HEK293 (cell line): ENCODE measurements around the gene FFAR1.

ENCODE experiments used
- CTCF ChIA-PET: fragments of 350-600 bp; formaldehyde crosslinking; extraction: SDS; loops from one replicate; lab custom pipeline; 2021; ENCODE audit warnings: antibody characterized with exemption; lab: Yijun Ruan, JAX
- POLR2A ChIA-PET: fragments of 300-600 bp; formaldehyde crosslinking; extraction: SDS; loops from one replicate; lab custom pipeline; 2020; ENCODE audit warnings: antibody characterized with exemption, inconsistent platforms; lab: Yijun Ruan, JAX
- H3K27ac ChIP-seq: fragments of 200-500 bp; sonication (Bioruptor generic); 2 replicates; pipeline ENCODE4 v1.5.1; 2014; ENCODE audit warnings: low read depth, low read length, control low read depth, inconsistent platforms; ENCODE audit errors: extremely low read depth
- H3K36me3 ChIP-seq, 2 experiments: fragments of 200-500 bp in 1 of 2; sonication (Bioruptor generic) in 1 of 2; 1 replicate in 1 of 2; 2 replicates in 1 of 2; pipeline ENCODE4 v1.5.1; 2014 to 2017; ENCODE audit warnings: inconsistent platforms in 2 of 2, low read length in 2 of 2; ENCODE audit not compliant: control insufficient read depth in 2 of 2, insufficient read depth in 1 of 2
- H3K4me1 ChIP-seq: fragments of 200-500 bp; sonication (Bioruptor generic); 2 replicates; pipeline ENCODE4 v1.5.1; 2014; ENCODE audit warnings: mild to moderate bottlenecking, low read length, inconsistent platforms; ENCODE audit not compliant: control insufficient read depth, insufficient read depth
- H3K4me3 ChIP-seq: 2 replicates; pipeline ENCODE4 v1.5.1; 2011; ENCODE audit warnings: low read depth, mild to moderate bottlenecking, control low read depth, low read length, moderate library complexity
- H3K9me3 ChIP-seq: fragments of 200-500 bp; sonication (Bioruptor generic); 2 replicates; pipeline ENCODE4 v1.5.1; 2014; ENCODE audit warnings: low read depth, low read length, inconsistent platforms; ENCODE audit not compliant: control insufficient read depth, insufficient read depth
- EGR2 ChIP-seq: fragments of 450-650 bp; formaldehyde crosslinking; IDR thresholded peaks from 2 replicates; pipeline ENCODE4 v1.5.1; 2016; ENCODE audit warnings: low read depth, missing biosample characterization, missing genetic modification characterization
- GFI1B ChIP-seq: fragments of 450-650 bp; formaldehyde crosslinking; IDR thresholded peaks from 2 replicates; pipeline ENCODE4 v1.5.1; 2016; ENCODE audit warnings: missing biosample characterization, missing genetic modification characterization
- KLF8 ChIP-seq: fragments of 450-650 bp; formaldehyde crosslinking; IDR thresholded peaks from 2 replicates; pipeline ENCODE4 v1.5.1; 2016; ENCODE audit warnings: missing biosample characterization, missing genetic modification characterization
- KLF9 ChIP-seq: fragments of 450-650 bp; formaldehyde crosslinking; IDR thresholded peaks from 2 replicates; pipeline ENCODE4 v1.5.1; 2016; ENCODE audit warnings: missing biosample characterization, missing genetic modification characterization, low read depth
- MYNN ChIP-seq: fragments of 450-650 bp; formaldehyde crosslinking; IDR thresholded peaks from 2 replicates; pipeline ENCODE4 v1.5.1; 2016; ENCODE audit warnings: missing biosample characterization, missing genetic modification characterization, borderline replicate concordance
- PRDM10 ChIP-seq: fragments of 450-650 bp; formaldehyde crosslinking; IDR thresholded peaks from 2 replicates; pipeline ENCODE4 v1.5.1; 2016; ENCODE audit warnings: missing biosample characterization, missing genetic modification characterization
- PRDM4 ChIP-seq: fragments of 450-650 bp; formaldehyde crosslinking; IDR thresholded peaks from 2 replicates; pipeline ENCODE4 v1.5.1; 2017; ENCODE audit warnings: missing biosample characterization, missing genetic modification characterization
- PRDM6 ChIP-seq: fragments of 450-650 bp; formaldehyde crosslinking; IDR thresholded peaks from 2 replicates; pipeline ENCODE4 v1.5.1; 2017; ENCODE audit warnings: missing biosample characterization, missing genetic modification characterization
- TCF7L2 ChIP-seq: IDR thresholded peaks from 2 replicates; pipeline ENCODE4 v1.6.1; 2011; ENCODE audit warnings: low read depth, mild to moderate bottlenecking, inconsistent platforms, low read length, moderate library complexity, borderline replicate concordance
- YY1 ChIP-seq: fragments of 450-650 bp; formaldehyde crosslinking; IDR thresholded peaks from 2 replicates; pipeline ENCODE4 v1.5.1; 2018; ENCODE audit warnings: missing biosample characterization, missing genetic modification characterization
- ZBTB6 ChIP-seq: fragments of 450-650 bp; formaldehyde crosslinking; IDR thresholded peaks from 2 replicates; pipeline ENCODE4 v1.5.1; 2017; ENCODE audit warnings: missing biosample characterization, missing genetic modification characterization
- ZNF211 ChIP-seq: fragments of 450-650 bp; formaldehyde crosslinking; IDR thresholded peaks from 2 replicates; pipeline ENCODE4 v1.5.1; 2016; ENCODE audit warnings: low read depth, missing biosample characterization, missing genetic modification characterization
- ZNF248 ChIP-seq: fragments of 450-650 bp; formaldehyde crosslinking; IDR thresholded peaks from 2 replicates; pipeline ENCODE4 v1.5.1; 2017; ENCODE audit warnings: missing biosample characterization, missing genetic modification characterization
- ZNF280D ChIP-seq: fragments of 450-650 bp; formaldehyde crosslinking; IDR thresholded peaks from 2 replicates; pipeline ENCODE4 v1.5.1; 2016; ENCODE audit warnings: missing biosample characterization, missing genetic modification characterization
- ZNF302 ChIP-seq: fragments of 450-650 bp; formaldehyde crosslinking; IDR thresholded peaks from 2 replicates; pipeline ENCODE4 v1.5.1; 2016; ENCODE audit warnings: missing biosample characterization, missing genetic modification characterization, low read depth
- ZNF558 ChIP-seq: fragments of 450-650 bp; formaldehyde crosslinking; IDR thresholded peaks from 2 replicates; pipeline ENCODE4 v1.5.1; 2016; ENCODE audit warnings: missing biosample characterization, missing genetic modification characterization
- ZNF580 ChIP-seq: fragments of 450-650 bp; formaldehyde crosslinking; IDR thresholded peaks from 2 replicates; pipeline ENCODE4 v1.5.1; 2016; ENCODE audit warnings: missing biosample characterization, missing genetic modification characterization
- ZNF585B ChIP-seq: fragments of 450-650 bp; formaldehyde crosslinking; IDR thresholded peaks from 2 replicates; pipeline ENCODE4 v1.5.1; 2016; ENCODE audit warnings: missing biosample characterization, missing genetic modification characterization
- ZNF623 ChIP-seq: fragments of 450-650 bp; formaldehyde crosslinking; IDR thresholded peaks from 2 replicates; pipeline ENCODE4 v1.5.1; 2016; ENCODE audit warnings: missing biosample characterization, missing genetic modification characterization
- ZNF645 ChIP-seq: fragments of 450-650 bp; formaldehyde crosslinking; IDR thresholded peaks from 2 replicates; pipeline ENCODE4; 2016; ENCODE audit warnings: missing biosample characterization, missing genetic modification characterization
- ZSCAN16 ChIP-seq: fragments of 450-650 bp; formaldehyde crosslinking; IDR thresholded peaks from 2 replicates; pipeline ENCODE4 v1.5.1; 2016; ENCODE audit warnings: missing biosample characterization, missing genetic modification characterization
- ZSCAN23 ChIP-seq: fragments of 450-650 bp; formaldehyde crosslinking; IDR thresholded peaks from 2 replicates; pipeline ENCODE4 v1.5.1; 2016; ENCODE audit warnings: missing biosample characterization, missing genetic modification characterization

FFAR1 gene

GRCh38 chr19:35329323-35329722 is 18.4 kb upstream of the FFAR1 start:
- Histone ChIP-seq H3K36me3 (no peaks in the 10 kb centered on the region), H3K4me1 (no peaks in the 10 kb centered on the region), H3K27ac (no peak overlapping the region), H3K9me3 (no peaks in the 10 kb centered on the region), H3K4me3 (no peak overlapping the region)
- ChIA-PET POLR2A (no interaction called here), CTCF (interaction anchor here (0.5 to 2.9 kb wide), 2 partner anchors 24 to 165 kb away, joined by 3 to 16 read pairs; no protein-coding TSS in a partner anchor)
- TF ChIP-seq TCF7L2 (no peak), EGR2 (tag by site-specific recombination) (no peak), ZNF211 (tag by site-specific recombination) (no peak), PRDM6 (tag by site-specific recombination) (no peak), ZNF585B (tag by site-specific recombination) (no peak), KLF9 (tag by site-specific recombination) (no peak), ZSCAN23 (tag by site-specific recombination) (no peak), MYNN (tag by site-specific recombination) (no peak), ZNF580 (no peak), ZNF248 (tag by site-specific recombination) (no peak), ZSCAN16 (tag by site-specific recombination) (no peak), ZNF302 (no peak), GFI1B (tag by site-specific recombination) (no peak)

GRCh38 chr19:35330475-35330874 is 17.2 kb upstream of the FFAR1 start:
- ChIA-PET CTCF (interaction anchor here (0.9 to 6.8 kb wide), 3 partner anchors 23 to 286 kb away, joined by 3 to 40 read pairs (median 5); no protein-coding TSS in a partner anchor), POLR2A (no interaction called here)
- no peaks in the 10 kb centered on the region for H3K9me3 ChIP-seq
- H3K27ac ChIP-seq = no peak overlapping the region
- H3K36me3 ChIP-seq = no peaks in the 10 kb centered on the region
- no peak overlapping the region for H3K4me3 ChIP-seq
- no peaks in the 10 kb centered on the region for H3K4me1 ChIP-seq
- no peak for TF ChIP-seq ZNF645 (tag by site-specific recombination)
- TF ChIP-seq ZBTB6 (tag by site-specific recombination) = no peak
- TF ChIP-seq KLF9 (tag by site-specific recombination) = no peak
- no peak for TF ChIP-seq PRDM10 (tag by site-specific recombination)
- no peak for TF ChIP-seq KLF8 (tag by site-specific recombination)
- no peak for TF ChIP-seq YY1 (tag by site-specific recombination)
- TF ChIP-seq ZNF623 (tag by site-specific recombination) = no peak
- no peak for TF ChIP-seq ZNF211 (tag by site-specific recombination)
- no peak for TF ChIP-seq ZNF280D (tag by site-specific recombination)
- no peak for TF ChIP-seq PRDM4 (tag by site-specific recombination)
- TF ChIP-seq ZNF558 (tag by site-specific recombination) = no peak
